Left lung (tissue), 10 donors: ENCODE measurements around the gene SORCS1. TPM values are rescaled to one million over a fixed set of nuclear protein-coding genes. Genes with fewer than 3 reads are reported as not detected.

ENCODE experiments used
- ATAC-seq: fragments of 200-7000 bp; cut with Tn5 transposase; one replicate; pipeline ENCODE4 v1.9.1; 2020; ENCODE audit warnings: moderate library complexity
- DNase-seq, 4 donors: peaks; one replicate each; pipeline ENCODE4 v3.0.0-alpha.2; 2013 to 2020
- H3K27ac ChIP-seq, 2 donors: fragments of 200-600 bp; sonication (generic) in 1 of 2; one replicate each; pipeline versions ENCODE4 v1.5.0 to v1.8.0; 2020 to 2021
- H3K27me3 ChIP-seq, 2 donors: fragments of 200-600 bp; sonication (generic) in 1 of 2; one replicate each; pipeline versions ENCODE4 v1.5.0 to v1.8.0; 2020 to 2021
- H3K36me3 ChIP-seq, 2 donors: fragments of 200-600 bp; sonication (generic) in 1 of 2; one replicate each; pipeline versions ENCODE4 v1.5.0 to v1.8.0; 2020 to 2021
- H3K4me1 ChIP-seq, 2 donors: fragments of 200-600 bp; one replicate each; pipeline ENCODE4 v1.8.0; 2021
- H3K4me3 ChIP-seq, 2 donors: fragments of 200-600 bp; sonication (generic) in 1 of 2; one replicate each; pipeline versions ENCODE4 v1.5.0 to v1.8.0; 2020 to 2021; ENCODE audit warnings: mild to moderate bottlenecking in 1 of 2
- H3K9me3 ChIP-seq, 2 donors: fragments of 200-600 bp; sonication (generic) in 1 of 2; one replicate each; pipeline versions ENCODE4 v1.5.0 to v1.8.0; 2020 to 2021
- CTCF ChIP-seq, 2 donors: fragments of 200-600 bp; sonication (generic) in 1 of 2; IDR thresholded peaks; one replicate each; pipeline versions ENCODE4 v1.5.0 to v1.8.0; 2021; ENCODE audit warnings: antibody characterized with exemption in 2 of 2
- intact Hi-C, 2 donors: fragments of 100-400 bp; cut with DNase I; formaldehyde crosslinking; loops; one replicate each; pipeline versions ENCODE4 v1.11.2 to v1.14.2; 2022
- polyA plus RNA-seq, 6 donors: library from polyadenylated mRNA; unstranded; fragments of 120-200 nt; gene quantifications; one replicate each; pipeline ENCODE4 v1.2.1, GENCODE V29; 2013; ENCODE audit not compliant: insufficient read length in 6 of 6
- total RNA-seq, 2 donors: library from RNA; stranded (reverse); fragmentation: NEBNext Ultra II Directional; extraction: Animal tissue kit (Norgen Biotek cat#: 25700); gene quantifications; one replicate each; pipeline ENCODE4 v1.2.1, GENCODE V29; 2021
- donor health status: DM: no; HTN: yes; CAD: no.
- donor health status: DM: no; HTN: no; CAD: no.

The SORCS1 gene
- total and polyA plus RNA-seq, 8 donors = 0.03 to 0.72 (median 0.21) TPM

- no peak for ATAC-seq
- TF ChIP-seq CTCF (IDR thresholded peaks at IDR 0.05) = no peak
- Histone ChIP-seq H3K36me3 (no peaks in the 10 kb centered on the region), H3K4me3 (no peak overlapping the region), H3K27me3 (no peaks in the 10 kb centered on the region), H3K9me3 (no peaks in the 10 kb centered on the region), H3K4me1 (no peaks in the 10 kb centered on the region), H3K27ac (no peak overlapping the region)
- intact Hi-C loops = no loop called here
- no peak for DNase-seq
Observed at GRCh38 chr10:106949680-106950478, 214.6 kb downstream of the SORCS1 start.

- no peaks in the 10 kb centered on the region for H3K27me3 ChIP-seq
- TF ChIP-seq CTCF (IDR thresholded peaks at IDR 0.05) = no peak
Observed at GRCh38 chr10:106947643-106948042, 216.9 kb downstream of the SORCS1 start.

GRCh38 chr10:106942035-106942662, 222.4 kb downstream of the SORCS1 start:
- peak; percentile 89 for ATAC-seq

More at GRCh38 chr10:106947643-106948042, 216.9 kb downstream of the SORCS1 start:
- Histone ChIP-seq H3K36me3 (no peaks in the 10 kb centered on the region), H3K4me3 (no peak overlapping the region), H3K9me3 (no peaks in the 10 kb centered on the region), H3K27ac (no peak overlapping the region), H3K4me1 (peaks cover 0 to 5% of the 10 kb centered on the region in 2 donors)
- intact Hi-C loops = no loop called here
- DNase-seq (no peak), ATAC-seq (no peak)

GRCh38 chr10:106941297-106942034, 223.0 kb downstream of the SORCS1 start:
- intact Hi-C loops = no loop called here
- H3K4me1 ChIP-seq = peaks cover 0 to 12% of the 10 kb centered on the region in 2 donors
- H3K4me3 ChIP-seq = no peak overlapping the region
- no peak for TF ChIP-seq CTCF (IDR thresholded peaks at IDR 0.05)
- H3K27me3 ChIP-seq = no peaks in the 10 kb centered on the region
- H3K9me3 ChIP-seq = no peaks in the 10 kb centered on the region
- no peaks in the 10 kb centered on the region for H3K36me3 ChIP-seq
- no peak overlapping the region for H3K27ac ChIP-seq
- ATAC-seq (peak; percentile 54), DNase-seq (no peak)

More at GRCh38 chr10:106942035-106942662, 222.4 kb downstream of the SORCS1 start:
- Histone ChIP-seq H3K4me3 (no peak overlapping the region), H3K27ac (no peak overlapping the region), H3K4me1 (peaks cover 0 to 7% of the 10 kb centered on the region in 2 donors), H3K36me3 (no peaks in the 10 kb centered on the region), H3K27me3 (no peaks in the 10 kb centered on the region), H3K9me3 (no peaks in the 10 kb centered on the region)
- intact Hi-C loops = no loop called here
- no peak for TF ChIP-seq CTCF (IDR thresholded peaks at IDR 0.05)
- peak in 2 of 4 donors; percentile 22 to 50 for DNase-seq

GRCh38 chr10:106938513-106938912, 226.0 kb downstream of the SORCS1 start:
- H3K36me3 ChIP-seq = no peaks in the 10 kb centered on the region
- peaks cover 0 to 21% of the 10 kb centered on the region in 2 donors for H3K4me1 ChIP-seq
- no peaks in the 10 kb centered on the region for H3K27me3 ChIP-seq
- no peaks in the 10 kb centered on the region for H3K9me3 ChIP-seq
- no peak for TF ChIP-seq CTCF (IDR thresholded peaks at IDR 0.05)
- no peak overlapping the region for H3K27ac ChIP-seq
- intact Hi-C loops = no loop called here
- ATAC-seq (no peak), DNase-seq (no peak)
- H3K4me3 ChIP-seq = no peak overlapping the region
